Measurements from ENCODE around the gene BEAN1.
"Not testable (repeated sequence)": the region's sequence is repeated elsewhere in the genome, so short reads cannot be mapped to it uniquely, and the experiment has no call there.

DNA sequence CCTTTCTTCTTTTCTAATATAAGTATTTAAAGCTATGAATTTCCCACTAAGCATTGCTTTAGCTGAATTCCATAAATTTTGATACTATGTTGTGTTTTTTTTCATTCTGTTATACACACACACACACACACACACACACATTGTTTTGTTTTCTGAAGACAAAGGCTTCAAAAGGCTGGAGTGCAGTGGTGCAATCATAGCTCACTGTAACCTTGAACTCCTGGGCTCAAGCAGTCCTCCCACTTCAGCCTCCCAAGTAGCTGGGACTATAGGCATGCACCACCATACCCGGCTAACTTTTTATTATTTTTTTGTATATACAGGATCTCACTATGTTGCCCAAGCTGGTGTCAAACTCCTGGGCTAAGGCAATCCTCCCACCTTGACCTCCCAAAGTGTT, 26.1 kb downstream of the BEAN1 start:
- TF ChIP-seq EZH2 (IDR thresholded peaks at IDR 0.05; ENCODE audit: low read length, unreplicated experiment); CTCF (conservative IDR thresholded peaks at IDR 0.05; ENCODE audit: low read depth, low read length); EZH2phosphoT487 (IDR thresholded peaks at IDR 0.05; ENCODE audit: borderline replicate concordance, low read length): not testable (repeated sequence)

All from PC-3 (cell line).